Neutrophil (primary cell): ENCODE data around the gene ABCB11.

Source experiments
- H3K27ac ChIP-seq: fragments of 200-600 bp; sonication (generic); 2 replicates; pipeline ENCODE4 v1.5.1; 2016; ENCODE audit warnings: mild to moderate bottlenecking, moderate library complexity
- H3K27me3 ChIP-seq: fragments of 200-600 bp; sonication (generic); 2 replicates; pipeline ENCODE4 v1.6.0; 2016; ENCODE audit warnings: mild to moderate bottlenecking
- H3K36me3 ChIP-seq: fragments of 200-600 bp; sonication (generic); 2 replicates; pipeline ENCODE4 v1.5.1; 2017
- H3K4me1 ChIP-seq, 2 experiments: fragments of 200-600 bp in 1 of 2; sonication (generic) in 1 of 2; 1 replicate in 1 of 2; 2 replicates in 1 of 2; pipeline versions ENCODE4 v1.5.1 to v1.6.1; 2013 to 2016; ENCODE audit warnings: low read depth in 1 of 2, low read length in 1 of 2, mild to moderate bottlenecking in 1 of 2, moderate library complexity in 1 of 2; ENCODE audit not compliant: control insufficient read depth in 1 of 2, insufficient read depth in 1 of 2
- H3K4me3 ChIP-seq, 2 experiments: fragments of 200-600 bp in 1 of 2; sonication (generic) in 1 of 2; 1 replicate in 1 of 2; 2 replicates in 1 of 2; pipeline ENCODE4 v1.5.1; 2013 to 2016; ENCODE audit warnings: low read depth in 1 of 2, low read length in 1 of 2, mild to moderate bottlenecking in 1 of 2, moderate library complexity in 1 of 2
- H3K9me3 ChIP-seq: fragments of 200-600 bp; sonication (generic); 2 replicates; pipeline ENCODE4 v1.5.1; 2016
- CTCF ChIP-seq: fragments of 200-600 bp; sonication (generic); IDR thresholded peaks from 2 replicates; pipeline ENCODE4 v1.5.1; 2016; ENCODE audit warnings: antibody characterized with exemption

The ABCB11 gene

GRCh38 chr2:169038338-169038757 is 7.2 kb upstream of the ABCB11 start:
- peaks cover 38 to 44% of the 10 kb centered on the region in 2 experiments for H3K4me1 ChIP-seq
- no peaks in the 10 kb centered on the region for H3K9me3 ChIP-seq
- H3K27me3 ChIP-seq = no peaks in the 10 kb centered on the region
- no peak for TF ChIP-seq CTCF
- peak overlapping the region; percentile 60 for H3K27ac ChIP-seq
- H3K36me3 ChIP-seq = no peaks in the 10 kb centered on the region
- peak overlapping the region in 1 of 2 experiments; percentile 11 for H3K4me3 ChIP-seq

GRCh38 chr2:169036736-169037440 is 5.8 kb upstream of the ABCB11 start:
- no peak overlapping the region for H3K4me3 ChIP-seq
- peak overlapping the region; percentile 59 for H3K27ac ChIP-seq
- no peaks in the 10 kb centered on the region for H3K9me3 ChIP-seq
- H3K36me3 ChIP-seq = no peaks in the 10 kb centered on the region
- no peaks in the 10 kb centered on the region for H3K27me3 ChIP-seq
- peaks cover 38 to 44% of the 10 kb centered on the region in 2 experiments for H3K4me1 ChIP-seq
- TF ChIP-seq CTCF = no peak

GRCh38 chr2:169035887-169036286 is 4.8 kb upstream of the ABCB11 start:
- TF ChIP-seq CTCF = no peak
- H3K9me3 ChIP-seq = no peaks in the 10 kb centered on the region
- H3K27me3 ChIP-seq = no peaks in the 10 kb centered on the region
- H3K36me3 ChIP-seq = no peaks in the 10 kb centered on the region
- no peak overlapping the region for H3K27ac ChIP-seq
- no peak overlapping the region for H3K4me3 ChIP-seq
- peaks cover 38 to 44% of the 10 kb centered on the region in 2 experiments for H3K4me1 ChIP-seq

GRCh38 chr2:169034984-169035544 is 3.9 kb upstream of the ABCB11 start:
- no peaks in the 10 kb centered on the region for H3K36me3 ChIP-seq
- no peaks in the 10 kb centered on the region for H3K9me3 ChIP-seq
- no peaks in the 10 kb centered on the region for H3K27me3 ChIP-seq
- no peak overlapping the region for H3K27ac ChIP-seq
- peaks cover 38 to 44% of the 10 kb centered on the region in 2 experiments for H3K4me1 ChIP-seq
- TF ChIP-seq CTCF = no peak
- H3K4me3 ChIP-seq = no peak overlapping the region

GRCh38 chr2:169034256-169034655 is 3.1 kb upstream of the ABCB11 start:
- Histone ChIP-seq H3K36me3 (no peaks in the 10 kb centered on the region), H3K4me3 (no peak overlapping the region), H3K9me3 (no peaks in the 10 kb centered on the region), H3K27ac (peak overlapping the region; percentile 3), H3K27me3 (no peaks in the 10 kb centered on the region), H3K4me1 (peaks cover 38% of the 10 kb centered on the region in 2 experiments)
- TF ChIP-seq CTCF = no peak
